Measurements from ENCODE around the gene OSGEP. TPM values are rescaled to one million over a fixed set of nuclear protein-coding genes. Genes with fewer than 3 reads are reported as not detected.

The OSGEP gene
- total and polyA plus RNA-seq, 4 donors, result 35.5 to 54.1 (median 44.2) TPM

GRCh38 chr14:20469242-20469889 is 14.8 kb upstream of the OSGEP start, which contains the start of gene PNP:
Gene PNP, plus strand, starts transcription at chr14:20469406. Its CDS starts 119 bp downstream, at chr14:20469525.
- Histone ChIP-seq H3K9ac (ENCODE audit: insufficient read depth in 1 of 2, low read length in 2 of 2) (peak within 1 kb of the TSS; percentile 72 to 88), H3K36me3 (ENCODE audit: control insufficient read depth in 4 of 4, insufficient read depth in 4 of 4, low read length in 4 of 4) (peaks cover 0 to 9% (median 2%) of the 10 kb centered on the region in 4 donors), H3K4me3 (peak within 1 kb of the TSS; percentile 82), H3K9me3 (ENCODE audit: control insufficient read depth in 4 of 4, insufficient read depth in 3 of 4, low read length in 3 of 4) (no peaks in the 10 kb centered on the region), H3K27me3 (ENCODE audit: control insufficient read depth in 3 of 3, insufficient read depth in 3 of 3, low read length in 2 of 3) (peaks cover 0 to 9% (median 7%) of the 10 kb centered on the region in 3 donors), H3K27ac (ENCODE audit: low read depth in 1 of 2, low read length in 1 of 2) (peak within 1 kb of the TSS; percentile 94 to 95), H3K4me1 (ENCODE audit: control insufficient read depth in 5 of 5, insufficient read depth in 5 of 5, low read length in 5 of 5) (peaks cover 1 to 15% (median 9%) of the 10 kb centered on the region in 5 donors)
- DNase-seq, result peak; percentile 80 to 86 (median 83)
- TF ChIP-seq CTCF (IDR thresholded peaks at IDR 0.05; ENCODE audit: control extremely low read depth, extremely low read depth), result no peak
- ATAC-seq (ENCODE audit: insufficient read depth, low FRiP score), result peak; percentile 95
- 0 to 1% methylated on average over 40 of the region's 40 CpGs for WGBS, 2 donors

GRCh38 chr14:20468764-20469241 is 14.2 kb upstream of the OSGEP start:
- H3K9me3 ChIP-seq (ENCODE audit: control insufficient read depth in 4 of 4, insufficient read depth in 3 of 4, low read length in 3 of 4), result no peaks in the 10 kb centered on the region
- peak overlapping the region; percentile 94 to 95 for H3K27ac ChIP-seq (ENCODE audit: low read depth in 1 of 2, low read length in 1 of 2)
- no peak overlapping the region for H3K4me3 ChIP-seq
- 30 to 35% methylated on average over 16 of the region's 16 CpGs for WGBS, 2 donors
- peaks cover 0 to 9% (median 7%) of the 10 kb centered on the region in 3 donors for H3K27me3 ChIP-seq (ENCODE audit: control insufficient read depth in 3 of 3, insufficient read depth in 3 of 3, low read length in 2 of 3)
- no peak for ATAC-seq (ENCODE audit: insufficient read depth, low FRiP score)
- H3K4me1 ChIP-seq (ENCODE audit: control insufficient read depth in 5 of 5, insufficient read depth in 5 of 5, low read length in 5 of 5), result peaks cover 1 to 15% (median 9%) of the 10 kb centered on the region in 5 donors
- TF ChIP-seq CTCF (IDR thresholded peaks at IDR 0.05; ENCODE audit: control extremely low read depth, extremely low read depth), result no peak
- peak overlapping the region in 1 of 2 donors; percentile 72 for H3K9ac ChIP-seq (ENCODE audit: insufficient read depth in 1 of 2, low read length in 2 of 2)
- peak in 1 of 3 donors; percentile 27 for DNase-seq
- peaks cover 0 to 5% (median 1%) of the 10 kb centered on the region in 4 donors for H3K36me3 ChIP-seq (ENCODE audit: control insufficient read depth in 4 of 4, insufficient read depth in 4 of 4, low read length in 4 of 4)

GRCh38 chr14:20461225-20462141 is 6.9 kb upstream of the OSGEP start, which contains the start of gene PIP4P1:
Gene PIP4P1, minus strand, starts transcription at chr14:20461434. Its CDS starts 109 bp downstream, at chr14:20461325.
- DNase-seq (peak; percentile 99 to 100 (median 100)), ATAC-seq (ENCODE audit: insufficient read depth, low FRiP score) (peak; percentile 94)
- Histone ChIP-seq H3K9me3 (ENCODE audit: control insufficient read depth in 4 of 4, insufficient read depth in 3 of 4, low read length in 3 of 4) (no peaks in the 10 kb centered on the region), H3K4me3 (peak within 1 kb of the TSS; percentile 90), H3K4me1 (ENCODE audit: control insufficient read depth in 5 of 5, insufficient read depth in 5 of 5, low read length in 5 of 5) (peaks cover 0 to 14% (median 10%) of the 10 kb centered on the region in 5 donors), H3K36me3 (ENCODE audit: control insufficient read depth in 4 of 4, insufficient read depth in 4 of 4, low read length in 4 of 4) (peaks cover 12 to 29% (median 23%) of the 10 kb centered on the region in 4 donors), H3K9ac (ENCODE audit: insufficient read depth in 1 of 2, low read length in 2 of 2) (peak within 1 kb of the TSS; percentile 37 to 85), H3K27ac (ENCODE audit: low read depth in 1 of 2, low read length in 1 of 2) (peak within 1 kb of the TSS; percentile 80 to 97), H3K27me3 (ENCODE audit: control insufficient read depth in 3 of 3, insufficient read depth in 3 of 3, low read length in 2 of 3) (peaks cover 0 to under 1% (median 0%) of the 10 kb centered on the region in 3 donors)
- 0 to 1% methylated on average over 50 to 67 of the region's 67 CpGs for WGBS, 2 donors
- TF ChIP-seq CTCF (IDR thresholded peaks at IDR 0.05; ENCODE audit: control extremely low read depth, extremely low read depth), result no peak

All from lung (tissue), 12 donors.